Measurements from ENCODE around the gene SYNDIG1.

Gene SYNDIG1

GRCh38 chr20:24448170-24448569 lies 21.3 kb upstream of the SYNDIG1 start:
- no peak for DNase-seq (ENCODE audit: low spot score)

- DNase-seq (ENCODE audit: low spot score), result no peak
Measured at GRCh38 chr20:24449026-24449720, 20.3 kb upstream of the SYNDIG1 start.

GRCh38 chr20:24450177-24450576 lies 19.3 kb upstream of the SYNDIG1 start:
- DNase-seq (ENCODE audit: low spot score), result no peak

- no peak for DNase-seq (ENCODE audit: low spot score)
Measured at GRCh38 chr20:24450624-24451376, 18.6 kb upstream of the SYNDIG1 start.

- DNase-seq (ENCODE audit: low spot score), result no peak
Measured at GRCh38 chr20:24451428-24451827, 18.0 kb upstream of the SYNDIG1 start.

GRCh38 chr20:24452016-24452415 lies 17.4 kb upstream of the SYNDIG1 start:
- no peak for DNase-seq (ENCODE audit: low spot score)

GRCh38 chr20:24452498-24453127 lies 16.8 kb upstream of the SYNDIG1 start:
- no peak for DNase-seq (ENCODE audit: low spot score)

GRCh38 chr20:24453869-24454268 lies 15.6 kb upstream of the SYNDIG1 start:
- no peak for DNase-seq (ENCODE audit: low spot score)

- no peak for DNase-seq (ENCODE audit: low spot score)
Measured at GRCh38 chr20:24455081-24455480, 14.3 kb upstream of the SYNDIG1 start.

GRCh38 chr20:24456398-24456781 lies 13.0 kb upstream of the SYNDIG1 start:
- no peak for DNase-seq (ENCODE audit: low spot score)

- no peak for DNase-seq (ENCODE audit: low spot score)
Measured at GRCh38 chr20:24458436-24458835, 11.0 kb upstream of the SYNDIG1 start.

GRCh38 chr20:24459733-24460132 lies 9.7 kb upstream of the SYNDIG1 start:
- DNase-seq (ENCODE audit: low spot score), result no peak

- DNase-seq (ENCODE audit: low spot score), result no peak
Measured at GRCh38 chr20:24460712-24461111, 8.7 kb upstream of the SYNDIG1 start.

GRCh38 chr20:24461848-24462247 lies 7.6 kb upstream of the SYNDIG1 start:
- no peak for DNase-seq (ENCODE audit: low spot score)

- no peak for DNase-seq (ENCODE audit: low spot score)
Measured at GRCh38 chr20:24462460-24463010, 6.9 kb upstream of the SYNDIG1 start.

GRCh38 chr20:24465159-24465558 lies 4.3 kb upstream of the SYNDIG1 start:
- DNase-seq (ENCODE audit: low spot score), result no peak

GRCh38 chr20:24465730-24466129 lies 3.7 kb upstream of the SYNDIG1 start:
- no peak for DNase-seq (ENCODE audit: low spot score)

- no peak for DNase-seq (ENCODE audit: low spot score)
Measured at GRCh38 chr20:24468401-24469115, 871 bp upstream of the SYNDIG1 start.

- no peak for DNase-seq (ENCODE audit: low spot score)
Measured at GRCh38 chr20:24469894-24470745, 691 bp downstream of the SYNDIG1 start.

- no peak for DNase-seq (ENCODE audit: low spot score)
Measured at GRCh38 chr20:24470746-24471582, 1.5 kb downstream of the SYNDIG1 start.
